Endothelial cell of umbilical vein (primary cell): ENCODE data around the gene CAPN15. TPM values are rescaled to one million over a fixed set of nuclear protein-coding genes. Genes with fewer than 3 reads are reported as not detected.

ENCODE experiments used
- BruUV-seq: library from RNA; stranded (reverse); fragments of 400-500 nt; replicated peaks from 2 replicates; lab custom pipeline; 2021; lab: Mats Ljungman, UMichigan
- CTCF ChIA-PET: fragments of 300-600, 350-600 bp; sonication (Branson Sonifier 250); formaldehyde crosslinking; loops from one replicate; lab custom pipeline; 2021; ENCODE audit warnings: antibody characterized with exemption, inconsistent platforms; lab: Charles Lee
- POLR2A ChIA-PET: fragments of 300-600, 350-600 bp; sonication (Branson Sonifier 250); formaldehyde crosslinking; loops from one replicate; lab custom pipeline; 2021; ENCODE audit warnings: antibody characterized with exemption, inconsistent platforms; lab: Charles Lee
- DNase-seq: peaks from one replicate; pipeline ENCODE4 v3.0.0-alpha.2; 2011; ENCODE audit warnings: low read depth, low spot score
- FAIRE-seq: peaks from 2 replicates; lab custom pipeline; 2011; peaks lifted over from hg19 to GRCh38; lab: Jason Lieb, UNC
- H2AFZ ChIP-seq: 2 replicates; pipeline ENCODE4 v1.6.0; 2012; ENCODE audit warnings: low read depth, low read length, control low read depth, inconsistent platforms
- H3K27ac ChIP-seq: 2 replicates; pipeline ENCODE4 v1.5.1; 2011; ENCODE audit warnings: low read depth, mild to moderate bottlenecking, control low read depth, low read length, moderate library complexity; ENCODE audit not compliant: insufficient read depth
- H3K27me3 ChIP-seq, 2 experiments: 2 replicates each; pipeline versions ENCODE4 v1.6.0 to v1.6.1; 2011; ENCODE audit warnings: low read length in 2 of 2, mixed read lengths in 1 of 2; ENCODE audit not compliant: control insufficient read depth in 2 of 2, insufficient read depth in 2 of 2
- H3K36me3 ChIP-seq, 2 experiments: 2 replicates in 1 of 2; 3 replicates in 1 of 2; pipeline ENCODE4 v1.5.1; 2011; ENCODE audit warnings: low read length in 2 of 2, mild to moderate bottlenecking in 1 of 2, moderate library complexity in 1 of 2; ENCODE audit not compliant: control insufficient read depth in 2 of 2, insufficient read depth in 2 of 2; ENCODE audit errors: extremely low read depth in 1 of 2
- H3K4me1 ChIP-seq: 3 replicates; pipeline ENCODE4 v1.5.1; 2011; ENCODE audit warnings: mild to moderate bottlenecking, low read length; ENCODE audit not compliant: control insufficient read depth, insufficient read depth; ENCODE audit errors: extremely low read depth
- H3K4me2 ChIP-seq: 2 replicates; pipeline ENCODE4 v1.6.1; 2011; ENCODE audit warnings: low read length, control low read depth, mixed read lengths; ENCODE audit not compliant: insufficient read depth
- H3K4me3 ChIP-seq, 3 experiments: fragments of 200-600 bp in 1 of 3; sonication (generic), shearing (Covaris generic) in 1 of 3; replicated peaks in 1 of 3; 2 replicates each; pipeline ENCODE4 v1.5.1; 2011 to 2016; ENCODE audit warnings: control low read depth in 3 of 3, low read length in 3 of 3, mild to moderate bottlenecking in 2 of 3, inconsistent platforms in 1 of 3, low read depth in 1 of 3, moderate library complexity in 1 of 3; ENCODE audit not compliant: insufficient read depth in 1 of 3
- H3K79me2 ChIP-seq: 2 replicates; pipeline ENCODE4 v1.6.0; 2012; ENCODE audit warnings: low read length, inconsistent platforms; ENCODE audit not compliant: control insufficient read depth, insufficient read depth
- H3K9ac ChIP-seq: replicated peaks from 2 replicates; pipeline ENCODE3; 2011; ENCODE audit warnings: low read length, control low read depth; ENCODE audit not compliant: insufficient read depth; ENCODE audit errors: extremely low read depth
- H3K9me1 ChIP-seq: replicated peaks from 3 replicates; pipeline ENCODE4 v1.6.0; 2011; ENCODE audit warnings: mild to moderate bottlenecking, low read length; ENCODE audit not compliant: control insufficient read depth, insufficient read depth; ENCODE audit errors: extremely low read depth
- H3K9me3 ChIP-seq: replicated peaks from 2 replicates; pipeline ENCODE4 v1.5.1; 2012; ENCODE audit warnings: low read length, inconsistent platforms; ENCODE audit not compliant: control insufficient read depth, insufficient read depth
- H4K20me1 ChIP-seq: replicated peaks from 2 replicates; pipeline ENCODE3; 2011; ENCODE audit warnings: mild to moderate bottlenecking, low read length; ENCODE audit not compliant: control insufficient read depth, insufficient read depth; ENCODE audit errors: extremely low read depth
- EZH2 ChIP-seq: IDR thresholded peaks from 2 replicates; pipeline ENCODE4 v1.6.1; 2012; ENCODE audit warnings: borderline replicate concordance, low read depth, mild to moderate bottlenecking, moderate library complexity, low read length, inconsistent platforms; ENCODE audit not compliant: severe bottlenecking
- FOS ChIP-seq: IDR thresholded peaks from 2 replicates; pipeline ENCODE4 v1.6.1; 2011; ENCODE audit warnings: mild to moderate bottlenecking, low read length, moderate library complexity, borderline replicate concordance; ENCODE audit not compliant: insufficient read depth
- JUN ChIP-seq: IDR thresholded peaks from 2 replicates; pipeline ENCODE4 v1.6.1; 2011; ENCODE audit warnings: borderline replicate concordance, low read depth; ENCODE audit not compliant: insufficient read length, insufficient read depth
- MYC ChIP-seq: IDR thresholded peaks from one replicate; pipeline ENCODE4 v1.6.1; 2011; ENCODE audit warnings: mild to moderate bottlenecking, low read depth, low read length
- POLR2A ChIP-seq: IDR thresholded peaks from 2 replicates; pipeline ENCODE4 v1.6.1; 2012; ENCODE audit warnings: low read depth, mild to moderate bottlenecking, control low read depth, low read length
- POLR2AphosphoS5 ChIP-seq: IDR thresholded peaks from 2 replicates; pipeline ENCODE4 v1.6.1; 2012; ENCODE audit warnings: low read depth, mild to moderate bottlenecking, control low read depth, low read length, moderate library complexity; ENCODE audit not compliant: insufficient read depth
- dilution Hi-C: fragments of 300-500 bp; cut with MboI; formaldehyde crosslinking; loops from one replicate; pipeline ENCODE4 v1.15.0; 2019; ENCODE audit warnings: low sequenced_read_pairs; ENCODE audit not compliant: extremely low pct_ligation_motif_present
- intact Hi-C: fragments of 100-400 bp; cut with micrococcal nuclease; formaldehyde crosslinking; loops from one replicate; pipeline ENCODE4 v1.10.0; 2022
- polyA plus RNA-seq, 4 experiments: library from polyadenylated mRNA; depleted of rRNA in 3 of 4; stranded (reverse) in 3 of 4; unstranded in 1 of 4; fragments of >200 nt; gene quantifications; 2 replicates each; pipeline versions ENCODE4 v1.2.1 to v1.2.3, GENCODE V29; 2011 to 2012; ENCODE audit warnings: missing spikeins in 1 of 4
- total RNA-seq: library from RNA; stranded (reverse); gene quantifications from 2 replicates; pipeline ENCODE4 v1.2.3, GENCODE V29; 2021
- TF ChIP-seq, protein P1 (sequence below), 2 donors: IDR thresholded peaks; 1 replicate in 1 of 2; 2 replicates in 1 of 2; pipeline ENCODE4 v1.5.1; 2011; ENCODE audit warnings: low read length in 2 of 2, mild to moderate bottlenecking in 2 of 2, moderate library complexity in 2 of 2, control low read depth in 1 of 2, inconsistent platforms in 1 of 2, low read depth in 1 of 2; ENCODE audit not compliant: insufficient read depth in 1 of 2; ENCODE audit errors: extremely low read depth in 1 of 2

CAPN15 gene
- total and polyA plus RNA-seq, 2 donors (not counting 3 experiments of a cell fraction or from before 2014, with no cell fraction given), result 33.9 to 65.0 TPM

DNA sequence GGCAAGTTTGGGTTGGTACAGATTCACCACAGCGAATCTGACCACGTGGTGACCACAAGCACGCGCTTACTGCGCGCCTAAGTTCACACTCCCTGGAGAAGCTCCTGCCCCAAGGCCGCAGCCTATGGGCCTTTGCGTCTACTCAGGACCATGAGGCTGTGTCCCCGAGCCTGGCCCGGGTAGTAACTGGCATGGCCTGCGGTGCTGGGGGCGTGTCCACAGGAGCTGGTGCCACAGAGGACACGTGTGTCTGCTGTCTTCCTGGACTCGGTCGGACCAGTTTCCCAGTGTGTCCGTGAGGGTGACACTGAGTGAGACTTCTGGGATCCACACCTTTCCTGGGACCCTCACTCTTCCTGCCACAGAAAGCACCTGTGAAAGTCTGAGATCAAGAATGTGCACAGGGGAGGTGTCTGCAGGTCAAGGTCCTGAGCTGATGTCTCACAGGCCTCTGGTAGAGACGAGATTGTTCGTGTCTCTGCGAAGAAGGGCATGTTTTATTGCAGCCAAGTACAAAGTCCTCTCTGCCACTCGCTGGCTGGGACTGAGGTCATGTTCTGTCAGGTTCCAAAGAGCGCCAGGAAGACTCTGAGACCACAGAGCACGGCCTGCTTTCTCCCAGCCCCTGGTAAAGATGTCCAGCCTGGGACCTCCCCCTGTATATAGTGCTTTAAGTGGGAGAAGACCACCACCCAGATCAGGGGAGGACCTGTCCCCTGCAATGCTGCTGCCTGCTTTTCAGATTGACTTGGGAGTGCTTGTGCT lies 25.2 kb upstream of the CAPN15 start:
- dilution Hi-C loops (no loop called here), intact Hi-C loops (no loop called here)
- no peak for FAIRE-seq
- no peaks in the 10 kb centered on the region for H3K9me3 ChIP-seq
- H3K9me1 ChIP-seq, result no peaks in the 10 kb centered on the region
- TF ChIP-seq POLR2A (no peak), JUN (no peak), FOS (no peak), MYC (no peak), POLR2AphosphoS5 (no peak), EZH2 (no peak)
- TF ChIP-seq, protein P1, sequence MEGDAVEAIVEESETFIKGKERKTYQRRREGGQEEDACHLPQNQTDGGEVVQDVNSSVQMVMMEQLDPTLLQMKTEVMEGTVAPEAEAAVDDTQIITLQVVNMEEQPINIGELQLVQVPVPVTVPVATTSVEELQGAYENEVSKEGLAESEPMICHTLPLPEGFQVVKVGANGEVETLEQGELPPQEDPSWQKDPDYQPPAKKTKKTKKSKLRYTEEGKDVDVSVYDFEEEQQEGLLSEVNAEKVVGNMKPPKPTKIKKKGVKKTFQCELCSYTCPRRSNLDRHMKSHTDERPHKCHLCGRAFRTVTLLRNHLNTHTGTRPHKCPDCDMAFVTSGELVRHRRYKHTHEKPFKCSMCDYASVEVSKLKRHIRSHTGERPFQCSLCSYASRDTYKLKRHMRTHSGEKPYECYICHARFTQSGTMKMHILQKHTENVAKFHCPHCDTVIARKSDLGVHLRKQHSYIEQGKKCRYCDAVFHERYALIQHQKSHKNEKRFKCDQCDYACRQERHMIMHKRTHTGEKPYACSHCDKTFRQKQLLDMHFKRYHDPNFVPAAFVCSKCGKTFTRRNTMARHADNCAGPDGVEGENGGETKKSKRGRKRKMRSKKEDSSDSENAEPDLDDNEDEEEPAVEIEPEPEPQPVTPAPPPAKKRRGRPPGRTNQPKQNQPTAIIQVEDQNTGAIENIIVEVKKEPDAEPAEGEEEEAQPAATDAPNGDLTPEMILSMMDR (IDR thresholded peaks at IDR 0.05; ENCODE audit: extremely low read depth in 1 of 2, insufficient read depth in 1 of 2, low read depth in 1 of 2, low read length in 2 of 2), result no peak
- ChIA-PET CTCF (no interaction called here), POLR2A (no interaction called here)
- no peak for DNase-seq
- no peaks in the 10 kb centered on the region for H3K79me2 ChIP-seq
- no TSS peak for BruUV-seq
- H4K20me1 ChIP-seq, result no peaks in the 10 kb centered on the region
- H3K4me2 ChIP-seq, result no peak overlapping the region
- H3K9ac ChIP-seq, result no peak overlapping the region
- no peak overlapping the region for H3K4me3 ChIP-seq
- H3K27ac ChIP-seq, result no peak overlapping the region
- H3K27me3 ChIP-seq, result no peaks in the 10 kb centered on the region
- peaks cover 0 to 14% of the 10 kb centered on the region in 2 experiments for H3K36me3 ChIP-seq
- no peaks in the 10 kb centered on the region for H3K4me1 ChIP-seq
- no peak overlapping the region for H2AFZ ChIP-seq
